ENCODE results near the gene CEACAM1.
"Not testable (repeated sequence)": the region's sequence is repeated elsewhere in the genome, so short reads cannot be mapped to it uniquely, and the experiment has no call there.

Gene CEACAM1

GRCh38 chr19:42505066-42505465 is 23.2 kb downstream of the CEACAM1 start:
- TF ChIP-seq EZH2 (optimal IDR thresholded peaks at IDR 0.05; ENCODE audit: low read depth, low read length) (no peak), EZH2phosphoT487 (IDR thresholded peaks at IDR 0.05; ENCODE audit: low read length) (no peak), CTCF (IDR thresholded peaks at IDR 0.05; ENCODE audit: low read length) (no peak)
- no peak overlapping the region for H3K4me2 ChIP-seq (ENCODE audit: low read depth, low read length)
- H3K4me3 ChIP-seq (ENCODE audit: low read length), result no peak overlapping the region
- H3K36me3 ChIP-seq (replicated peaks; ENCODE audit: insufficient read depth, low read length), result no peaks in the 10 kb centered on the region
- H3K27me3 ChIP-seq (replicated peaks; ENCODE audit: insufficient read depth, low read length), result no peaks in the 10 kb centered on the region
- no peak overlapping the region for H3K27ac ChIP-seq (ENCODE audit: low read length)
- no peak overlapping the region for H2AFZ ChIP-seq (ENCODE audit: low read length)
- H3K9me3 ChIP-seq (replicated peaks; ENCODE audit: insufficient read depth, low read length), result no peaks in the 10 kb centered on the region
- H3K79me2 ChIP-seq (ENCODE audit: low read length), result no peaks in the 10 kb centered on the region
- H3K4me1 ChIP-seq (ENCODE audit: low read length), result no peaks in the 10 kb centered on the region
- DNase-seq, result no peak
- H3F3A ChIP-seq (ENCODE audit: insufficient read depth, low read length), result no peaks in the 10 kb centered on the region
- no peaks in the 10 kb centered on the region for H3K9me2 ChIP-seq (replicated peaks; ENCODE audit: insufficient read depth, low read length)
- no peak overlapping the region for H3K9ac ChIP-seq (ENCODE audit: low read length)
- H4K20me1 ChIP-seq (ENCODE audit: insufficient read depth, low read length), result no peaks in the 10 kb centered on the region

GRCh38 chr19:42501733-42502132 is 26.5 kb downstream of the CEACAM1 start:
- Histone ChIP-seq H3K4me2 (ENCODE audit: low read depth, low read length) (no peak overlapping the region), H3K4me3 (ENCODE audit: low read length) (no peak overlapping the region), H3K9me3 (replicated peaks; ENCODE audit: insufficient read depth, low read length) (no peaks in the 10 kb centered on the region), H3K9ac (ENCODE audit: low read length) (no peak overlapping the region), H3K27ac (ENCODE audit: low read length) (no peak overlapping the region), H3K36me3 (replicated peaks; ENCODE audit: insufficient read depth, low read length) (no peaks in the 10 kb centered on the region), H3K27me3 (replicated peaks; ENCODE audit: insufficient read depth, low read length) (no peaks in the 10 kb centered on the region), H2AFZ (ENCODE audit: low read length) (no peak overlapping the region), H3K4me1 (ENCODE audit: low read length) (peaks cover 28% of the 10 kb centered on the region), H3K79me2 (ENCODE audit: low read length) (no peaks in the 10 kb centered on the region), H4K20me1 (ENCODE audit: insufficient read depth, low read length) (no peaks in the 10 kb centered on the region), H3K9me2 (replicated peaks; ENCODE audit: insufficient read depth, low read length) (no peaks in the 10 kb centered on the region), H3F3A (ENCODE audit: insufficient read depth, low read length) (peaks cover 22% of the 10 kb centered on the region)
- TF ChIP-seq EZH2phosphoT487 (IDR thresholded peaks at IDR 0.05; ENCODE audit: low read length) (no peak), EZH2 (optimal IDR thresholded peaks at IDR 0.05; ENCODE audit: low read depth, low read length) (no peak), CTCF (IDR thresholded peaks at IDR 0.05; ENCODE audit: low read length) (no peak)
- DNase-seq, result no peak

- not testable (repeated sequence) for H4K20me1 ChIP-seq (ENCODE audit: insufficient read depth, low read length); H3K4me2 ChIP-seq (ENCODE audit: low read depth, low read length); H2AFZ ChIP-seq (ENCODE audit: low read length); DNase-seq; H3K27ac ChIP-seq (ENCODE audit: low read length); H3K79me2 ChIP-seq (ENCODE audit: low read length); H3K9me2 ChIP-seq (replicated peaks; ENCODE audit: insufficient read depth, low read length); H3K9me3 ChIP-seq (replicated peaks; ENCODE audit: insufficient read depth, low read length); H3K4me3 ChIP-seq (ENCODE audit: low read length); H3K36me3 ChIP-seq (replicated peaks; ENCODE audit: insufficient read depth, low read length); H3K27me3 ChIP-seq (replicated peaks; ENCODE audit: insufficient read depth, low read length); H3K9ac ChIP-seq (ENCODE audit: low read length)
- H3F3A ChIP-seq (ENCODE audit: insufficient read depth, low read length), result peaks cover 23% of the 10 kb centered on the region
- H3K4me1 ChIP-seq (ENCODE audit: low read length), result peaks cover 32% of the 10 kb centered on the region
Observed at GRCh38 chr19:42501243-42501642, 27.0 kb downstream of the CEACAM1 start.

GRCh38 chr19:42498169-42498757 is 30.0 kb downstream of the CEACAM1 start:
- H3K4me2 ChIP-seq (ENCODE audit: low read depth, low read length), result peak overlapping the region; percentile 37
- peak overlapping the region; percentile 8 for H3K4me3 ChIP-seq (ENCODE audit: low read length)
- H2AFZ ChIP-seq (ENCODE audit: low read length), result peak overlapping the region; percentile 12

More at GRCh38 chr19:42498169-42498757, 30.0 kb downstream of the CEACAM1 start:
- Histone ChIP-seq H3K27ac (ENCODE audit: low read length) (peak overlapping the region; percentile 74; the same call in 1 of the 2 replicates), H3F3A (ENCODE audit: insufficient read depth, low read length) (peaks cover 23% of the 10 kb centered on the region), H3K9me2 (replicated peaks; ENCODE audit: insufficient read depth, low read length) (no peaks in the 10 kb centered on the region), H3K9ac (ENCODE audit: low read length) (peak overlapping the region; percentile 8), H3K4me1 (ENCODE audit: low read length) (peaks cover 33% of the 10 kb centered on the region), H4K20me1 (ENCODE audit: insufficient read depth, low read length) (no peaks in the 10 kb centered on the region), H3K9me3 (replicated peaks; ENCODE audit: insufficient read depth, low read length) (no peaks in the 10 kb centered on the region), H3K79me2 (ENCODE audit: low read length) (no peaks in the 10 kb centered on the region), H3K36me3 (replicated peaks; ENCODE audit: insufficient read depth, low read length) (no peaks in the 10 kb centered on the region), H3K27me3 (replicated peaks; ENCODE audit: insufficient read depth, low read length) (no peaks in the 10 kb centered on the region)
- no peak for TF ChIP-seq EZH2phosphoT487 (IDR thresholded peaks at IDR 0.05; ENCODE audit: low read length)
- DNase-seq, result peak; percentile 19
